ENCODE results near the gene GTF3A. TPM values are rescaled to one million over a fixed set of nuclear protein-coding genes. Genes with fewer than 3 reads are reported as not detected.

The GTF3A gene
- total RNA-seq, 2 donors from 2014 or later, result 164 to 171 TPM

DNA sequence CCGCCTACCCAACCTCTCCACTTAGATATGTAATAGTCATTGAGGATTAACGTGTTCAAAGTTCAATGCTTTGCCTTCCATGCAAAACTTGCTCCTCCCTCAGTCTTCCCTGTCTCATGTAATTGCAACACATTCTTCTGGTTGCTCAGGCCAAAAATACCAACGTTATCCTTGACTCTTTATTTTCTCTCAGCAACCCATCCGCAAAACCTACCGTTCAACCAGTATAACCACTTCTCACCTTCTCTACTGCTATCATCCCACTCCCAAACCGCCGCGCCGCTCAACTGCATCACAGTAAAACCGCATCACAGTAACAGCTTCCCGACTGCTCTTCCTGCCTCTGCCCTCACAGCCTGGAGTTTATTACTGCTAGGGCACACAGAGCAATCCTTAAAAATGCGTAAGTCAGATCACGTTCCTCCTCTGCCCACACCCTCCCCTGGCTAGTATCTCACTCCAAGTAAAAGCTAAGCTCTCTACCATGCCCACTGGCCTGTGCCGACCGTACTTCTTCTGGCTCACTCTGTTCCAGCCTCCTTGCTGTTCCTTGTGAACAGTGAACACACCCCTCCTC, 17.7 kb downstream of the GTF3A start:
- DNase-seq (peak in 1 of 3 donors; percentile 22), ATAC-seq (peak; percentile 69)
- peak overlapping the region; percentile 77 for H3K4me3 Mint-ChIP-seq
- H3K27me3 Mint-ChIP-seq, result no peaks in the 10 kb centered on the region
- peaks cover 48% of the 10 kb centered on the region for H3K4me1 Mint-ChIP-seq
- H3K27ac Mint-ChIP-seq, result peak overlapping the region; percentile 97
- H3K36me3 Mint-ChIP-seq (ENCODE audit: low read depth), result peaks cover 10% of the 10 kb centered on the region
- H3K9me3 ChIP-seq (ENCODE audit: control insufficient read depth, low read length, poor library complexity, severe bottlenecking), result no peaks in the 10 kb centered on the region

DNA sequence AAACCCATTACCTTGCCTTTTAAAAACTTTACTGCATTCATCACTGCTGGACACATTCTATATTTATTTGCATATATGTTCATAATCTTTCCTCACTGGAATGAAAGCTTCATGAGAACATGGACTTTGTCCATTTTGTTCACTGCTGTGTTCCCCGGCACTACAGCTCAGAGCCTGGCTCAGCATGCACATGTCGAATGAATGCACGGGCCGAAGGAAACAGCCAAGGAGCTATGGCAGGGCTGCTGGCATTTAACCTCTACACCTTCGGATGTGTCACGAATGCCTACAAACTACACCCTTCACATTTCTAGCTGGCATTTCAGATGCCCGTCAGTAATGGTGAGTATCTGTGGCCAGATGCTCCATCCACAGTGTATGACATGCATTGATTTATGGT, 18.4 kb downstream of the GTF3A start:
- DNase-seq (no peak), ATAC-seq (no peak)
- Mint-ChIP-seq H3K36me3 (ENCODE audit: low read depth) (peaks cover 7% of the 10 kb centered on the region), H3K4me3 (peak overlapping the region; percentile 77), H3K27me3 (no peaks in the 10 kb centered on the region), H3K4me1 (peaks cover 51% of the 10 kb centered on the region), H3K27ac (peak overlapping the region; percentile 97)
- no peaks in the 10 kb centered on the region for H3K9me3 ChIP-seq (ENCODE audit: control insufficient read depth, low read length, poor library complexity, severe bottlenecking)

DNA sequence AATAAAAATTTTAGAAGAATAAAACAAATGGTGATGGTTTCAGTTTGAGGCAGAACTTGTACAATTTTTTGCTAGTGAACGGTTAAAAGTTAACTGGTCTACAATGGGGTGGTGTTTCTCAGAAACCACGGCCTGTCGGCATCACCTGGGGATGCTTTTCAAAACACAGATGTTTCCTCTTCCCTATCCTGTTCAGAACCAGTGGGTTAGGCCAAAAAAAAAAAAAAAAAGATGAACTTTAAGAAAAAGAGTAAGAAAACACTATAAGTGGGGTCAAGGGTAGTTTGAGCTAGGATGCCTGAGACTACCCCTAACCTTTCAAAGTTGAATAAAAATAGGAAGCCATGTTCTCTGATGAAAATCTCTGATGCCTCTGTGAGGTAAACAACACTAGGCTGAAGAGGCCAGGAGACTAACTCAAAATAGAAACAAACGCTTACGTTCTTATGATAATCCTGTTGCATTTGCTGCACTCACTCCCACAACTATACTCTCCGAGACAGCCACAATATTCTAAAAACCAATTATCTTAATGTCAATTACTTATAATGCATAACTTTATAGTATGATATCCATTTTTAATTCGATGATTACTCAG, 22.7 kb downstream of the GTF3A start:
- peak overlapping the region; percentile 96 for H3K27ac Mint-ChIP-seq
- DNase-seq, result no peak
- H3K9me3 ChIP-seq (ENCODE audit: control insufficient read depth, low read length, poor library complexity, severe bottlenecking), result no peaks in the 10 kb centered on the region
- peaks cover 51% of the 10 kb centered on the region for H3K4me1 Mint-ChIP-seq
- no peak for ATAC-seq
- H3K36me3 Mint-ChIP-seq (ENCODE audit: low read depth), result peaks cover 4% of the 10 kb centered on the region
- no peaks in the 10 kb centered on the region for H3K27me3 Mint-ChIP-seq
- H3K4me3 Mint-ChIP-seq, result peak overlapping the region; percentile 58

DNA sequence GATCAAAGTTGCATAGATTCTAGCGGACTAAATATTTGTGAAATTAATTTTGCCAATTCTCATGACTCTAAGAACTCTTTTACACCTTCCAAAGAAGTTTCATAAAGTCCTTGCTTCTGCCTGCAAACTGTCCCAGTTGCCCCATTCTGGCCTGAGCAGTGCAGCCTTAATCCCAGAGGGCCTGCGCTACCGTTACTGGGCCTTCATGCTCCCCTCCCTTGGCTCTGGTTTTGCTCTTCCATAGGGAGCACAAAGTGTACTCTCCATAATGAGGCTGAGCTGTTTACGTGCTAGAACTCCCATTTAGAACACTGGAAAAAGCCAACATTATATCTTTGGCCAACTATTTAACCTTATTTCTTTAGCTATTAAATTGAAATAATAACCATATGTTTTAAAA, 23.9 kb downstream of the GTF3A start:
- no peak for DNase-seq
- H3K4me3 Mint-ChIP-seq, result peak overlapping the region; percentile 28
- no peaks in the 10 kb centered on the region for H3K36me3 Mint-ChIP-seq (ENCODE audit: low read depth)
- no peaks in the 10 kb centered on the region for H3K9me3 ChIP-seq (ENCODE audit: control insufficient read depth, low read length, poor library complexity, severe bottlenecking)
- H3K4me1 Mint-ChIP-seq, result peaks cover 45% of the 10 kb centered on the region
- peak overlapping the region; percentile 96 for H3K27ac Mint-ChIP-seq
- ATAC-seq, result no peak
- H3K27me3 Mint-ChIP-seq, result no peaks in the 10 kb centered on the region

DNA sequence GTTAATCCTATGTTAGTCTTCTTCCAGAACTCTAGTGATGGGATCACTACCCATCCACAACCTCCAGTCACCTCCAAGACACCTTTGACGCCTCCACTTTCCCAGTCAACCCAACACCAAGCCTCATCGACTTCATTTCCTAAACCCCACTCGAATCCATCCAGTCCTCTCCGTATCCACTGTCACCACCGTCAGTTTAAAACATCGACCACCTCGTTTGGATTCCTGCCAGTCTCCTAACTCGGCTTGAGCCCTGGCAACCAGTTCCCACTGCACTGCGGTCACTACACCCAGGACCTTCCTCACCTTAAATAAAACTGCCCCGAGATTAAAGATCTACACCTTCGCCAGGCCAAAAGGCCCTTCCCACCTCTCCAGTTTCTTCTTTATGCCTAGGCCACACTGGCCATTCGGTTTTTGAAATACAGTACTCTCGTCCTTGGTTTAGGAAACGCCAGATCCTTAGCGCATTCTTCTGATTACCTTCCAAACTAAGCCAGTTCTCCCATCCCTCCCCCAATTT, 24.7 kb downstream of the GTF3A start:
- Mint-ChIP-seq H3K27me3 (no peaks in the 10 kb centered on the region), H3K4me3 (peak overlapping the region; percentile 94), H3K27ac (peak overlapping the region; percentile 96), H3K4me1 (peaks cover 45% of the 10 kb centered on the region), H3K36me3 (ENCODE audit: low read depth) (no peaks in the 10 kb centered on the region)
- no peaks in the 10 kb centered on the region for H3K9me3 ChIP-seq (ENCODE audit: control insufficient read depth, low read length, poor library complexity, severe bottlenecking)
- ATAC-seq (no peak), DNase-seq (no peak)

DNA sequence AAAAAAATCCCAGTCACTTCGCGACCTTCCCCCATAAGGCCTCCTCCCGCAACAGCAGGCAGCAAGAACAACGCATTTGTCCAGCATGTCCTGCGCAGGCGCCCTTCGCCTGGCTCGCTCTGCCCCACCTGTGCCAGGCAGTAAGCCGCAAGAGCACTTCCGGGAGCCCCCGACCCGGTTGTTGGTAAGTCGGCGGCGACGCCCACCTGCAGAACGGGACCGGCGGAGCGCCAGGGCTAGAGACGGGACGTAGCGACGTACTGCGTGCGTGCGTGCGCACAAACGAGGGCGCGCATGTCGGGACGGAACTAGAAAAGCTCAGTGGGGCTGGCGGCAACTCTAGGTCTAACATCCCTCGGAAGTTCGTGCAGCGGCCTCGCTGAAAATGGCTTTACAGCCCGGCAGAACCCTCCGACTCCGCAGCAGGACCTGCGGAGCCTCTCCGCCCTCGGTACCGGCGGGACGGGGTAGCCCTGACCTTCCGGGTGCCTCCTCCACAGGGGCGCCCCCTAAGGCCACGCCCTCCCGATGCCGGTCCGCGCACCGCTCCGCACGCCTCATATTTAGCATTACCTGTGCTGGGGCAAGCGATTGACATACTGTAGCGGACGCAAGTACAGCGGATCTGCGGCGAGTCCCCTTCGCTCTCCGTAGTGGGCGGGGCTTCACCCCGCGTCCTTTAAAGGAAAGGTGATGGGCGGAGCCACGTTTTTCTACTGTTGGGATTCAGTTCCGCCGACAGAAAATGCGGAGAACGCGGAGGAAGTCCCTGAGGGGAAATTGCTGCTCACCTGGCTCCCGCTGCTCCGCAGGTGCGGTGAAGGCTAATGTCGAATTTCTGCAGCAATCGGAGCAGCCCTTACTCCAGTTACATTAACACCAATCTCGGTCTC, 25.8 kb downstream of the GTF3A start, which contains the start of gene MTIF3:
TSS of gene MTIF3 (minus strand) at position 629 of the 893 bp plus-strand sequence. CDS start 10,116 bp downstream, outside the sequence.
- DNase-seq (peak; percentile 92 to 96 (median 96)), ATAC-seq (peak; percentile 84)
- peak within 1 kb of the TSS; percentile 94 for H3K4me3 Mint-ChIP-seq
- H3K9me3 ChIP-seq (ENCODE audit: control insufficient read depth, low read length, poor library complexity, severe bottlenecking), result no peaks in the 10 kb centered on the region
- no peaks in the 10 kb centered on the region for H3K27me3 Mint-ChIP-seq
- peak within 1 kb of the TSS; percentile 96 for H3K27ac Mint-ChIP-seq
- no peaks in the 10 kb centered on the region for H3K36me3 Mint-ChIP-seq (ENCODE audit: low read depth)
- H3K4me1 Mint-ChIP-seq, result peaks cover 39% of the 10 kb centered on the region

DNA sequence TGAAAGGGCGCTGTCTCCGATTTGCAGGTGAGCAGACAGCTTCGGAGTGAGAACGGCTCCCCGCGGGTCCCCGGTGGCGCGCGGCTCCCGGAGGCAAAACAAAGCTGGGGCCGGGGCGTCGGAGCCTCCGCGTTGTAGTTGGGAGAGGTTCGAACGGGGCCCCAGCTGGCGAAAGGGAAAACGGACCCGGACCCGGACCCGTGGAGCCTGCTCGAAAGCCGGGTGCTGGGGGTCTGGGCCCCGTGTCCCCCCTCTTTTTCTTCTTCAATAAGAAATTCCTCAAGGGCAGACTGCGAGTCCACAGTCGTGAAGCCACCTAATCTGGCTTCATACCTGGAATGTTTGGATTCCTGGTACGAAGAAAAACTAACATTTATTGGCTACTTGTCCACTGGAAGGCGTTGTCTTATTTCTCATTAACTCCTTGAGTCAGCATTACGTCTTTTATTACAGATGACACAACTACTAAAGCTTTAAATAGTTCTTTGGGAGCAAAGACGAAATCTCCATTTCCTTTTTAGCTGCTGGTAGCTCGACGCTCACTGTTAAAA, 26.6 kb downstream of the GTF3A start:
- Mint-ChIP-seq H3K36me3 (ENCODE audit: low read depth) (no peaks in the 10 kb centered on the region), H3K27ac (peak overlapping the region; percentile 96), H3K4me3 (peak overlapping the region; percentile 94), H3K27me3 (no peaks in the 10 kb centered on the region), H3K4me1 (peaks cover 39% of the 10 kb centered on the region)
- DNase-seq, result peak; percentile 30 to 43 (median 39)
- peak; percentile 4 for ATAC-seq
- H3K9me3 ChIP-seq (ENCODE audit: control insufficient read depth, low read length, poor library complexity, severe bottlenecking), result no peaks in the 10 kb centered on the region

DNA sequence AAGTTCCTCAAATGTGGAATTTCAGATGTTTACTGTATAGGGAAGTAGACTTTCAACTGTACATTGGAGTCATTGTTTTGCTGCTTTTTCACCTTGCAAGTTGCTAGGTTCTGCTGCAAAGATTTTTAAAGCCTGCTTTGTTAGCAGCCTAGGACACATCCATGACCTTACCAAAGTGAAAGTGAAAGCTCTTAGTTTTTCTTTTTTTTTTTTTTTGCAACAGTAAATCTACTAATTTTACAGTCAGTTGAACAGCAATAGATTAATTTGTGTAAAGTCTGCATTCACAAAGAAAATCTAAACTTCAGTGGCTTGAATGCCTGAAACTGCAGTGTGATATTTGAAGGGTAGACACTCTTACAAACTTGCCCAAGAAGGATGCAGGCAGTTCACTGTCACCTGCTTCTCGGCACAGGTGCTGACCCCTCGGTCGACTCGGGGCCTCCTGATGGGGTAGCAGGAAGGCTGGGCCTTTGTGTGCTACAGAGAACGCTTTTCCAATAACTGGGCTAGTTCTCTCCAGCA, 31.0 kb downstream of the GTF3A start:
- H3K9me3 ChIP-seq (ENCODE audit: control insufficient read depth, low read length, poor library complexity, severe bottlenecking), result no peaks in the 10 kb centered on the region
- peak overlapping the region; percentile 93 for H3K4me3 Mint-ChIP-seq
- peak overlapping the region; percentile 98 for H3K27ac Mint-ChIP-seq
- ATAC-seq (no peak), DNase-seq (no peak)
- H3K36me3 Mint-ChIP-seq (ENCODE audit: low read depth), result no peaks in the 10 kb centered on the region
- peaks cover 21% of the 10 kb centered on the region for H3K4me1 Mint-ChIP-seq
- no peaks in the 10 kb centered on the region for H3K27me3 Mint-ChIP-seq

DNA sequence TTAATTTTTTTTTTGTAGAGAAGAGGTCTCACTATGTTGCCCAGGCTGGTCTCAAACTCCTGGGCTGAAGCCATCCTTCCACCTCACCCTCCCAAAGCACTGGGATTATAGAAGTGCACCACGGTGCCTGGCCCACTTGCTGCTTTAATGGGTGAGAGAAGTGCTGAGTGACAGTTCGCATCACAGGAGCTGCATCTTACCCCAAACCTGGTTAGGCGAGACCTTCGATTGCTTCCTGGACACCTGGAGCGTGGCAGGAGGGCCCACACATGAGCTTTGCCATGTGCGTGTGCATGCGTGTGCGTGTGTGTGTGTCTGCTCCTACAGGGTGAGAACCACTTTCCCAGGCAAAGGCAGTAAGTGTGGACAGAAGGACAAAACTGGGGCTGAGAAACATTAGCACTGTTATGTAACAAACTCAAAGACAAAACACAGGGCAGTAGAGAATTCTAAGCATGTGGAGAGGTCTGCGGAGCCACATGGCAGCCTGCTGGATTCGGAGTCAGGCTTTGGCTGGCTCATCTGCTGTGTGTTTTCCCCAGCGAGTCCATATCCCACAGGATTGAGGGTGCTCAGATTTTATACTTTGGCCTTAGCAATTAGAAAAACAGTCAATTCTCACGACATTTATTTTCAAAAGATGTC, 37.6 kb downstream of the GTF3A start:
- no peak for ATAC-seq
- Mint-ChIP-seq H3K36me3 (ENCODE audit: low read depth) (no peaks in the 10 kb centered on the region), H3K4me1 (peaks cover 10% of the 10 kb centered on the region), H3K27ac (peak overlapping the region; percentile 70), H3K4me3 (no peak overlapping the region), H3K27me3 (no peaks in the 10 kb centered on the region)
- DNase-seq, result no peak
- H3K9me3 ChIP-seq (ENCODE audit: control insufficient read depth, low read length, poor library complexity, severe bottlenecking), result no peaks in the 10 kb centered on the region

DNA sequence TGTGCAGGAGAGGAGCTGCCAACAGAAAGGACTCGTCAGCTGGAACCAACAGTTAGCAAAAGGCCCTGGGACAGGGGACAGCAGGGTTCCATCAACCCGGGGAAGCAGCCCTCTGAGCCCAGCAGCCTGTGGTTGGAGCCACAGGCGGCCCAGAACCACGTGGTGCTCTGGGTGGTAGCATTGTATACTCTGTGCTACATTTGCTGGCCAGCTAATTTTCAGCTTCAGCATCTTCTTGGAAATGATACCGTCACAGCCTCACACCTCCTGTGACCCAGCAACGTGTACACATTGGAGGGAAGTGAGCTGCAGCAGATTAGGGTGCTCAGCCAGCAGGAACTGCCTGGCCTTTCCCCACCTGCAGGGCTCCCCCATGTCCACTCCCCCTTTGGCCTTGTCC, 39.1 kb downstream of the GTF3A start:
- Mint-ChIP-seq H3K4me1 (peaks cover 6% of the 10 kb centered on the region), H3K4me3 (no peak overlapping the region), H3K27me3 (no peaks in the 10 kb centered on the region), H3K36me3 (ENCODE audit: low read depth) (no peaks in the 10 kb centered on the region), H3K27ac (no peak overlapping the region)
- DNase-seq (no peak), ATAC-seq (no peak)
- H3K9me3 ChIP-seq (ENCODE audit: control insufficient read depth, low read length, poor library complexity, severe bottlenecking), result no peaks in the 10 kb centered on the region

DNA sequence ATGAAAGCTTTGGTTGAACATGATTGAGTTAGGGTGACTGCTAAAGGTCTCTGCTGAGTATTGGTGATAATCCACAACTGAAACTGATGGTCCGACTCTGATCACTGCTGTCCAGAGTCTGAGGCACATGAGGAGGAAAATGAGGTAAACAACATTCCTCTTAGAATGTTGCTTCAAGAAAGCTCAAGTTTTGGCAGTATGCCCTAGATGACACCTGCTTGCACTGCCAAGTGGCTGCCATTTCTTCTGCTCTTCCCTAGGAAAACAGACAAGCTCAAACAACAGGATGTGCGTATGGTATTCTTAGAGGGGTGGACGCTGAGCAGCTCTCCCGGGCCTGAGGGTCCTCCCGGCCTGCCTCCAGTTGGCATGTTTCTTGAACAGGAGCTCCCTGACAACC, 41.2 kb downstream of the GTF3A start:
- Mint-ChIP-seq H3K27me3 (no peaks in the 10 kb centered on the region), H3K36me3 (ENCODE audit: low read depth) (no peaks in the 10 kb centered on the region), H3K4me3 (no peak overlapping the region), H3K27ac (peak overlapping the region; percentile 57), H3K4me1 (peaks cover 5% of the 10 kb centered on the region)
- DNase-seq (no peak), ATAC-seq (no peak)
- H3K9me3 ChIP-seq (ENCODE audit: control insufficient read depth, low read length, poor library complexity, severe bottlenecking), result no peaks in the 10 kb centered on the region

DNA sequence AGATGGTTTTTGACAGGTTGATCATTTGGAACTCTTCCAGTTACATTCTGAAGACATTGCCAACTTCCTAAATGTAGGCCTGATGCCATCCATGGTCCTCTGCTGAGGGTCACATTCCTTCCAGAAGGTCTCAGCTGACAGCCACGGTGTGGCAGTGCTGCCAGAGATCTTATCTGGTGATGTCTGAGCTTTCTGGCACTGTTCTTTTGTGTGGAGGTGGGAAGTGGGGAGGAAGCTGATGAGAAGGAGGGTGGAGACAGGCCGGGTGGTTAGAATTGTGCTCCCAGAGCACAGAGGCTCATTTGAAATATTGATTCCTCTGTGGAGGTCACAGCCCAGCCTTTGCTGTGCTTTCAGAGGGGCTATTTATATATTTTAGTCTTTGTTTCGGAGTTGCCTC, 42.1 kb downstream of the GTF3A start:
- no peaks in the 10 kb centered on the region for H3K9me3 ChIP-seq (ENCODE audit: control insufficient read depth, low read length, poor library complexity, severe bottlenecking)
- H3K27ac Mint-ChIP-seq, result peak overlapping the region; percentile 57
- no peak for DNase-seq
- H3K4me1 Mint-ChIP-seq, result peaks cover 5% of the 10 kb centered on the region
- ATAC-seq, result no peak
- H3K4me3 Mint-ChIP-seq, result no peak overlapping the region
- no peaks in the 10 kb centered on the region for H3K36me3 Mint-ChIP-seq (ENCODE audit: low read depth)
- no peaks in the 10 kb centered on the region for H3K27me3 Mint-ChIP-seq

Data from T-helper 17 cell (primary cell).